ENCODE measurements around the gene SEPTIN14.
"Not testable (repeated sequence)": the region's sequence is repeated elsewhere in the genome, so short reads cannot be mapped to it uniquely, and the experiment has no call there.

The SEPTIN14 gene

DNA sequence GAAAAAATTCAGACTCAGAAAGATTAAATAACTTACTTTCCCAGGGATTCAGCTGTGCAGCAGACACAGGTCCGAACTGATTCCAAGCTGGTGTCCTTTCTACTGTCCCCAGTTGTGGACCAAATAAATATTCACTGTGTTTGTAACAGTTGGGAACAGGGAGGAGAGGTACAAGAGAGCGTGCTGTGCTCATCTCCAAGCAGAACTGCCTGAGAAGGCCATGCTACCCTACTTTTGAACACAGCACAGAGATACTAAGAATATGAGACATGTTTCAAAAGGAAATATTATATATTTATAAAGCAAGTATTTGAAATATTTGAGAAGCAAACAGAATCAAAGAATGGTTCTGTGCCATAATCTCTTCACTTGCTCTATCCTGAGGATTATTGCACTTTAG lies at the start of gene SEPTIN14:
SEPTIN14 (minus strand) TSS at position 101 of the 400 bp plus-strand sequence. CDS start 756 bp downstream, outside the sequence.
- DNase-seq: not testable (repeated sequence)

DNA sequence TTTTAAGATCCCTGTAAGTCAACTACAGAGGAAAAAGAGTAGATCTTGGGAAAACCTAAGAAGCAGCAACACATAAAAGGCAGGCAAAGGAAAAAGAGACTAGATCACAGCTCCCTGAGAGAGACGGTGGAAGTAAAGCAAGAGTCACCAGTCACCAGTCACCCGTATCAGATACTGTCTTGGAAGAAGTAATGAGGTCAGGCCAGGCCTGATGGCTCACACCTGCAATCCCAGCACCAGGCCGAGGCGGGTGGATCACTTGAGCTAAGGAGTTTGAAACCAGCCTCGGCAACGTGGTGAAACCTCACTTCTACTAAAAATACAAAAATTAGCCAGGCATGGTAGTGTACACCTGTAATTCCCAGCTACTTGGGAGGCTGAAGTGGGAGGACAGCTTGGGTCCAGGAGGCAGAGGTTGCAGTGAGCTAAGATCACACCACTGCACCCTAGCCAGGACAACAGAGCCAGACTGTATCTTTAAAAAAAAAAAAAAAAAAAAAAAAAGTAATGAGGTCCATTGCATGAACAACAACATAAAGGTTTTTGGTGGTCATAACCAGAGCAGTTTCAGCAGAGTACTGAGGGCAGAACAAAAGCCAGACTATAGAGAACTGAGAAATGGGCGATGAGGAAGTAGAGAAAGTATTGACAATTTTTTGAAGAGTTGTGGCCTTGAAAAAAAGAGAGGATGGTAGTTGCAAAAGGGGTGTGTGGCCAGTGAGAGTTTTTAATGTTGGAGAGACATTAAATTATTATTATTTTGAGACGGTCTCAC lies 41.6 kb upstream of the SEPTIN14 start:
- DNase-seq: no peak

DNA sequence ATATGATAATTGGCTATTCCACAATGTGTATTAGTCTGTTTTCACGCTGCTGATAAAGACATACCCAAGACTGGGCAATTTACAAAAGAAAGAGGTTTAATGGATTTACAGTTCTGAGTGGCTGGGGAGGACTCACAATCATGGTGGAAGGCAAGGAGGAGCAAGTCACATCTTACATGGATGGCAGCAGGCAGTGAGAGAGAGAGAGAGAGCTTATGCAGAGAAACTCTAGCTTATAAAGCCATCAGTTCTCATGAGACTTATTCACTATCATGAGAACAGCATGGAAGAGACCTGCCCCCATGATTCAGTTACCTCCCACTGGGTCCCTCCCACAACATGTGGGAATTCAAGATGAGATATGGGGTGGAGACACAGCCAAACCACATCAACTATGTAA lies 38.5 kb upstream of the SEPTIN14 start:
- DNase-seq: not testable (repeated sequence)

DNA sequence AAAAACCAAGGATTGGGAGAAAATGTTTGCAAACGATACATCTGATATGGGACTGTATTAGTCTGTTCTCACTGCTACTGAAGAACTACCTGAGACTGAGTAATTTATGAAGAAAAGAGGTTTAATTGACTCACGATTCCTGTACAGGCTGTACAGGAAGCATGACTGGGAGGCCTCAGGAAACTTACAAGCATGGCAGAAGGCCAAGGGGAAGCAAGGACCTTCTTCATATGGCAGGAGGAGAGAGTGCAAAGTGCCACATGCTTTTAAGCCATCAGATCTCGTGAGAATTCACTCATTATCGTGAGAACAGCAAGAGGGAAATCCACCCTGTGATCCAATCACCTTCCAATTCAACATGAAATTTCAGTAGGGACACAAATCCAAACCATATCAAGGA lies 35.7 kb upstream of the SEPTIN14 start:
- no peak for DNase-seq

DNA sequence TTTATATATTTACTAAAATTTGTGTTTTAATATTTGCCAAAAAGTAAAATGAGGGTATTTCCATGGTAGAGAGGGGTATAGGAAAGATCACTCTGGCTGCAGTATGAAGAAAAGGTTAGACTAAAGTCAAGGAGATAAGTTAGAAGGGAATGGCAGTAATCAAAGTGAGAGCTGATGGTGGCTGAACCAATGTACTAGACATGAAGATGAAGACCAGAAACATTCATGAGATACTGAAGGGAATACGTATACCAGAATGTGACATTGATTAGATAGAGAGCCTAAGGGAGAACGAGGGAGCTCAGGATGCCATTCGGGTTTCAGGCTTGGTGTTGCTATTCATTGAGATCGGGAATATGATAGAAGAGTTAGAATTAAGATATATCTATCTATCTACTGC lies 32.5 kb upstream of the SEPTIN14 start:
- DNase-seq: no peak

DNA sequence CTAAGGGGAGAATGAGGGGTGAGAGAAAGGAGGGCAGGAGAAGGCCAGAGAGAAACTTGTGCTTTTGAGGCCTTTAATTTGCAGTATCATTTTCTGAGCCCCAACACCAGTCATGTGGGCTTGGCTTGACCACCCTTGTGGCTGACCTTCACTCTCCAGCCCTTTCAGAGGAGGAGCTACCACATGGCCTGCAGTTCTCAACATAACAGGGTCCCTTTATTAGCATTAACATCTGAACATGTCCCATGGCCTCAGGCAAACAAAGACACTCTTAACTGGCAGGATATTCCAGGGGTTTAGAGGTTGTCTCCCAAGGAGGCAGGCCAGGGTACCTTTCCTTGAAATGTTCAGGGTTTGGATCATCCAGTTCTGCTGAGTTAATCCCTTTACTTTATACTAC lies 31.4 kb upstream of the SEPTIN14 start:
- no peak for DNase-seq

DNA sequence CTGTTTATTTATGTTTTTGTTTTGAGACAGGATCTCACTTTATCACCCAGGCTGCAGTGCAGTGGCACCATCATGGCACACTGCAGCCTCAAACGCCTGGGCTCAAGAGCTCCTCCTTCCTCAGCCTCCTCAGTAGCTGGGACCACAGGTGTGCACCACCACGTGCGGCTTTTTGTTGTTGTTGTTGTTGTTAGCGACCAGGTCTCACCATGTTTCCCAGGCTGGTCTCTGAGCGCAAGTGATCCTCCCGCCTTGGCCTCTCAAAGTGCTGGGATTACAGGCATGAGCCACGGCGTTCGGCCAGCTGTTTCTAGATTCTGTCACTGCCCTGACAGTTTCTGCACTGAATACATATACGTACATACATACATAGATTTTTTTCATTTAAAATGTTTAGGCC lies 25.8 kb upstream of the SEPTIN14 start:
- not testable (repeated sequence) for DNase-seq

DNA sequence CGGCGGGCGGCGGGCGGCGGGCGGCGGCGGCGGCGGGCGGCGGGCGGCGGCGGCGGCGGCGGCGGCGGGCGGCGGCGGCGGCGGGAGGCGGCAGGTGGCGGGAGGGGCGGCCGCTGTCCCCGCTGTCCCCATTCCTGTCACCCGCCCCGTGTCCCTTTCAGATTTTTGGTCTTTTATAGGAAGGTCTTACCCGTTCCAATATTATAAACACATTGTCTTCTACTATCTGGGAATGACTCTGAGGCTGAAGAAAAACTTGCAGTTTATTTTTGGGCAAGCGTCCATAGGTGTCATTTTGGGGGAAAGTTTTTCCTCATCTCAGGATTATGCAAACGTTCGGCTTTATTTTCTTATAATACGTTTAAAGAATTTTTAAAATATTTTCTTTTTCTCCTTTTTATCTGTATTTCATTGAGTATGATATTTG lies 25.3 kb upstream of the SEPTIN14 start:
- peak; percentile 2 for DNase-seq

DNA sequence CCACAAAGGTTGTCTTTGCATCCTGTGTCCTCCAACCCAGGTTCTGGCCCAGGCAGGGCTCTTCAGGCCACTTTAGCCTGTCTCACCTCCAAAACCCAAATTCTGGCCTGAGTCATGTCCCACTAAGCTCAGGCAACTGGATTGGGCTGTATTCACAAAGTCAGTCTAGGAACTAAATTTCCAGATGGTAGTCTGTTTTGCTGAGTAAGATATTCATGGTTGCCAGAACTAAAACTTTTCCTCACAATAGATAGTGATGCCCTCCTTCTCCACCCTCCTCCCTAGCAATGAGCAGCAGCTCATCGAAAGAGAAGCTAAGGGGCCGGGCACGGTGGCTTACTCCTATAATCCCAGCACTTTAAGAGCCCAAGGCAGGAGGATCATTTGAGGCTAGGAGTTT lies 21.8 kb upstream of the SEPTIN14 start:
- DNase-seq: no peak

DNA sequence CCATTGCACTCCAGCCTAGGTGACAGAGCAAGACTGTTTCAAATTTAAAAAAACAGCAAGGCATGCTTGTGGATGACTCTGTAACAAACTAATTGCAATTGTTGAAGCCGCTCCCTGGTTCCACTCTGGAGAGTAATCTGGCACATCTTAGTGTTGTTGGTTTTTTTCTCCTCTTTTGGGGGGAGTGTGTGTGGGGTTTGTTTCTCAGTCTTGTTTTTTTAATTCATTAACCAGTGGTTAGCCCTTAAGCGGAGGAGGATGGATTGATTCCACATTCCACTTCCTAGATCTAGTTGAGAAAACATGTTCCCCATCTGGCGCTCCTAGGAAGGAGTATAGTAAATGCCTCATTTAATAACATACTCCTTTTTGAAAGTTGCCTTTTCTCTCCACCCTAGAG lies 16.1 kb upstream of the SEPTIN14 start:
- no peak for DNase-seq

DNA sequence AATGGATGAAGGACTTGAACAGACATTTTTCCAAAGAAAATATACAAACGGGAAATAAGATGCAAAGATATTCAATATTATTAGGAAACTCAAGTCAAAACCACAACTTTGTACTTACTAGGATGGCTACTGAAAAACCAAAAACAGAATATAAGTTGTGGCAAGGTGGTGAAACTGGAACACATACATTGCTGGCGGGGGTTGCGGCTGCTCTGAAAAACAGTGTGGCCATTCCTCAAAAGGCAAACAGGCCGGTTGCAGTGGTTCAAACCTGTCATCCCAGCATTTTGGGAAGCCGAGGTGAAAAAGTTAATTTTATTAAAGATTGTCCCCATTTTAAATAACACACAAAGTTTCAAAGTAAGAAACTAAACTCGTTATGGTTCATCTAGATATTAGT lies 14.8 kb upstream of the SEPTIN14 start:
- DNase-seq: no peak

DNA sequence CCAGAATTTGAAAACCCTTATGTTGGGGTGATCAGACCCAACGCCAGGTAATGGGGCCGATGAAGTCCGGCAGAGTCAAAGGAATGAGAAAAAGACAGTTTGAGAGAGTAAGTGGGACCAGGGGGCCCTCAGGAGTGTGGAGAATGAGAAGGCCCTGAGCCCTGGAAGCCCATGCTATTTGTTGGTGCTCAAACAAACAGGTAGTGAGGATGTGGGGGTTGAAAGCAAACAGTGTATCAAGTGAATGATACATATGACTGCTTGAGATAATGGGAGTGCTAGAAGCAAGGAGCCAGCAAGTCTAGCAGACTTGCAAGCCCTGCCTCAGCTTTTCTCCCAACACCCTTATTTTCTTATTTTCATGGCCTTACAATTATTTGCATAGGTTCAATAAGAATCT lies 11.2 kb upstream of the SEPTIN14 start:
- DNase-seq: no peak

DNA sequence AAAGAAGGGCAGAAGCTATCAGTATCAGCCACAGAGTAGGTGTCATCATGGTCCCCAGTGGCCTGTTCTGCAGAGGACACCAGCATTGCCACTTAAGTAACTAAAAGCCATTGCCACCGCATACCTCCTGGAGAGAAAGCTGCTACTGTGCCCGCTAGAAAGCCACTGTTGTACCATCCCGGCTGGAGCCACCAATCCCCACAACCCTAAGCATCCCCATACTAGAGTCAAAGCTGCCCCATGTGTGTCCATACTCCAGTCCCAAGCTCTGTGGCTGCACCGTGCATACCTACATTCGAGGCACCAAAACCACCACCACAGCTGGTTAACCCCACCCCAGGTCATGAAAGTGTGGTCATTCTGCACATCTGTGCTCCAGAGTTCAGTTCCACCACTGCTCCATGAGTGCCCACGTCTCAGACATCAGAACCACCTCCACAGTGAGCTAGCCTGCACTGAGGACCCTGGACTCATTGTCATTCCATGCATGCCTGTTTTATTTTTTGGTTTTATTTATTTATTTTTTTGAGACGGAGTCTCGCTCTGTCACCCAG lies 9.5 kb upstream of the SEPTIN14 start:
- no peak for DNase-seq

DNA sequence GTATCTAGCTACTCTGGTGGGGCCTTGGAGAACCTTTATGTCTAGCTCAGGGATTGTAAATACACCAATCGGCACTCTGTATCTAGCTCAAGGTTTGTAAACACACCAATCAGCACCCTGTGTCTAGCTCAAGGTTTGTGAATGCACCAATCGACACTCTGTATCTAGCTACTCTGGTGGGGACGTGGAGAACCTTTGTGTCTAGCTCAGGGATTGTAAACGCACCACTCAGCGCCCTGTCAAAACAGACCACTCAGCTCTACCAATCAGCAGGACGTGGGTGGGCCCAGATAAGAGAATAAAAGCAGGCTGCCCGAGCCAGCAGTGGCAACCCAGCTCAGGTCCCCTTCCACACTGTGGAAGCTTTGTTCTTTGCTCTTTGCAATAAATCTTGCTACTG lies 6.4 kb upstream of the SEPTIN14 start:
- not testable (repeated sequence) for DNase-seq

DNA sequence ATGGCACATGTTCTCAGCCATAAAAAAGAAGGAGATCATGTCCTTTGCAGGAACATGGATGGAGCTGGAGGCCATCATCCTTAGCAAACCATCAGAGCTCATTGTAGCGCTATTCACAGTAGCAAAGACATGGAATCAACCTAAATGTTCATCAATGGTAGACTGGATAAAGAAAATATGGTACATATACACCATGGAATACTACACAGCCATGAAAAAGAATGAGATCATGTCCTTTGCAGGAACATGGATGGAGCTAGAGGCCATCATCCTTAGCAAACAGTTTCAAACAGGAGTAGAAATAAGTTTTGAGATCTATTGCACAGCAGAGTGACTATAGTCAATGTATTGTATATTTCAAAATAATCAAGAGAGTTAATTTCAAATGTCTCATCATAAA lies 17.4 kb downstream of the SEPTIN14 start:
- DNase-seq: not testable (repeated sequence)

DNA sequence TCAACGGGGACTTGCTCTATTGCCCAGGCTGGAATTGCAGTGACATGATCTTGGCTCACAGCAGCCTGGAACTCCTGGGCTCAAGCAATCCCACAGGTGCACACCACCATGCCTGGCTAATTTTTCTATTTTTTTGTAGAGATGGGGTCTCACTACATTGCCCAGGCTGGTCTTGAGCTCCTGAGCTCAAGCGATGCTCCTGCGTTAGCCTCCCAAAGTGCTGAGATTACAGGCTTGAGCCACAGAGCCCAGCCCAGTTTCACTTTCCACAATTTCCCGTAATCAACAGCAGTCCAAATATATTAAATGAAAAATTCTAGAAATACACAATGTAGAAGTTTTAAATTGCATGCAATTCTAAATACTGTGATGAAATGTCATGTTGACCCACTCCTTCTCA lies 24.0 kb downstream of the SEPTIN14 start:
- no peak for DNase-seq

DNA sequence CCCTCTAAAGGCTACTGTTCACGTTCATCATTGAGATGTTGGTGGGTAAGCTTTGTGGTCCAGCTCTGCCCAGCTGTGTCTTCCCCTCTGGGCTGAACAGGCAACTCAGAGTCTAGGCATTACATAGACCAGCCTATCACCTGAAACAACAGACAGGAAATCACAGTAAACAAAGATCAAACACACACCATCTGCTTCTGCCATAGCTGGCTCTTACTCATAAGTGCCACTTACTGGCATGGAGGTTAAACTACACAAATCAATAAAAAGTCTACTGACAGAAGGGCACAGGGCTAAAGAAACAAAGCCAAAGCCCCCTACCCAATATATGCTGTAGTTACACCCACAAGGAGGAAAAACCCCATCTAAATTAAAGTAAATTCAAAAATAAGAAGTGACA lies 35.0 kb downstream of the SEPTIN14 start:
- no peak for DNase-seq

DNA sequence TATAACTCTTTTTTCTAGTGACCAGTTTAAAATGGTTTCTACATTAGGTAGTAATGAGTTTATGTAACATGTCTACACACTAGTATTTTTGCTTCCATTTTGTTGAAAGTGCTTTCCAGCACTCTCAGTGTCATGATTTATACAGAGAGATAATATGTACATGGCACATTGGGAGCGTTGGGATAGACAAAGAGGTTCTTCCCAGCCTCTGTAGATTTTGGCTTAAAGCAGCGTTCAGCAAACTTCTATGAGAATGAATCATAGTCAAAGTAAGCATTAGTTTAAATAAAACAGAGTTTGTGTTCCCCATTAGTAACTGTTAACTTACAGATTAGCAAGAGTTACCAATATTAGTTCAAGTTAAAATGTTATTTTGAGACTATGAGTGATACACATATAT lies 43.9 kb downstream of the SEPTIN14 start:
- no peak for DNase-seq

DNA sequence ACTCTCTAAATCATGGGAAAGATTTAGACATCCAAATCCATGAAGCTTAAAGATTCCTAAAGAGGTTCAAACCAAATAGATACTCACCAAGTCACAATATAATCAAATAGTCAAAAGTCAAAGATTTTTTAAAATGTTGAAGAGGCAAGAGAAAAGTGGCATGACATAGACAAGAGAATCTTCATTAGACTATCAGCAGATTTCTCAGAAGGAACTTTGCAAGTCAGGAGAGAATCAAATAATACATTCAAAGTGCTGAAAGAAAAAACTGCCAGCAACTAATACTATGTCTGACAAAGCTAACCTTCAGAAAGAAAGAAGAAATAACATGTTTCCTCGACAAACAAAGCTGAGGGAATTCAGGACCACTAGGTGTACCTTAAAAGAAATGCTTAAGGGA lies 65.3 kb downstream of the SEPTIN14 start:
- not testable (repeated sequence) for DNase-seq

DNA sequence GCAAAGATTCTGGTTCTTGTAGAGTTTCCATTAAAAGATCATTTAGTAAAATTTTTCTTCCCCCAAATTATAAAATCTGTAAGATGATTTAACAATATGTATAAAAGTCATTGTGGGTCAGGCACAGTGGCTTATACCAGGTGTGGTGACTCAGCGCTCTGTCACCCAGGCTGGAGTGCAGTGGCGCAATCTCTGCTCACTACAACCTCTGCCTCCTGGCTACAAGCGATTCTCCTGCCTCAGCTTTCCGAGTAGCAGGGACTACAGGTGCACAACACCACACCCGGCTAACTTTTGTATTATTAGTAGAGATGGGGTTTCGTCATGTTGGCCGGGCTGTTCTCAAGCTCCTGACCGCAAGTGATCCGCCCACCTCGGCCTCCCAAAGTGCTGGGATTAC lies 68.0 kb downstream of the SEPTIN14 start:
- DNase-seq: no peak

DNA sequence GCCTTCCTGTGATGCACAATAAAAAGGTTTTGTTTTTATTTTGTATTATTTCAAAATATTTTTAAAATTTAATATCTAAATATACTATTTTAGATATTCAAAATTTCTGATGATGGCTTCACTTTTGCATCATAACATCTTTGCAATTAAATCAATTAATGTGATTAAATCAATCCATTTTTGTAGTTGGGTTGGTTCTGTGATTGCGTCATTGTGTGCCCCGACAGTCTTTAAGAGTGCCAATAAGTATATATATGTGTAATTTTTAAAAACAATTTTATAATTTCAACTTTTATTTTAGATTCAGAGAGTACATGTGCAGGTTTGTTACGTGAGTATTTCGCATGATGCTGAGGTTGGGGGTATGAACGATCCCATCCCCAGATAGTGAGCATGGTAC lies 70.5 kb downstream of the SEPTIN14 start:
- no peak for DNase-seq

DNA sequence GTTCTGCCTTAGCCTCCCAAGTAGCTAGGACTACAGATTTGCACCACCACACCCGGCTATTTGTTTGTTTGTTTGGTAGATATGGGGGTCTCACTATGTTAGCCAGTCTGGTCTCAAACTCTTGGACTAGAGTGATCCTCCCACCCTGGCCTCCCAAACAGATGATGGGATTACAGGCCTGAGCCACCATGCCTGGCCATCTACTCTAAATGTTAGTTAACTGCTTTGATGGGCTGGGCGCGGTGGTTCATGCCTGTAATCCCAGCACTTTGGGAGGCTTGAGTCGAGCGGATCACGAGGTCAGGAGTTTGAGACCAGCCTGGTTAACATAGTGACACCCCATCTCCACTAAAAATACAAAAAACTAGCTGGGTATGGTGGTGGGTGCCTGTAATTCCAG lies 74.8 kb downstream of the SEPTIN14 start:
- no peak for DNase-seq

DNA sequence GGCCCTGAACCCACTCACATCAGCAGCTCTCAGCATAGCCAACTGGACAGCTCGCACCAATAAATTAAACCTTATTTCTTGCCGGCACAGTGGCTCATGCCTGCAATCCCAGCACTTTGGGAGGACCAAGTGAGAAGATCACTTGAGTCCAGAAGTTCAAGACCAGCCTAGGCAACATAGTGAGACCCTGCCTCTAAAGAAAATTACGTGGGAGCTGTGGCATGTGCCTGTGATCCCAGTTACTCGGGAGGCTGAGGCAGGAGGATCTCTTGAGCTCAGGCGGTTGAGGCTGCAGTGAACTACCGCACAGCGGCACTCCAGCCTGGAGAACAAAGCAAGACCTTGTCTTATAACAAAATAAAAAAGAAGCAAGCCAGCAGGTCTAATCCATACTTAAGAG lies 75.7 kb downstream of the SEPTIN14 start:
- no peak for DNase-seq

DNA sequence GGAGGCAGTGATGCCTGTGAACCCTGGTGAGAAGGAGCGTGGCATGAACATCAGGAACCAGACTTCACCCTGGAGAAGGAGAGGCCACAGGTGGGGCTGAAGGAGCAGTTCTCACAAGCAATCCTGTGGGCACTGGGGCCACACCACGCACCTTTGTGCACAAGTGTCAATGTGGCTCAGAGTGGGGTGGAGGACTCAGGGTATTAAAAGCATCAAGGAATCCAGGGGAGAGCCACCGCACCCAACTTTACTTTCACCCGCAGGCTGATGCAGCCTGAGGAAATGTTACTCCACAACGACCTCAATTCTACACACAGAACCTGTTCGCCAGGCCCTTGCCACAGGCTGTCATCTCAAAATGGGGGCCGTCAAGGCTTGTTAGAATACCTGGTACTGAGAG lies 77.1 kb downstream of the SEPTIN14 start:
- DNase-seq: not testable (repeated sequence)

DNA sequence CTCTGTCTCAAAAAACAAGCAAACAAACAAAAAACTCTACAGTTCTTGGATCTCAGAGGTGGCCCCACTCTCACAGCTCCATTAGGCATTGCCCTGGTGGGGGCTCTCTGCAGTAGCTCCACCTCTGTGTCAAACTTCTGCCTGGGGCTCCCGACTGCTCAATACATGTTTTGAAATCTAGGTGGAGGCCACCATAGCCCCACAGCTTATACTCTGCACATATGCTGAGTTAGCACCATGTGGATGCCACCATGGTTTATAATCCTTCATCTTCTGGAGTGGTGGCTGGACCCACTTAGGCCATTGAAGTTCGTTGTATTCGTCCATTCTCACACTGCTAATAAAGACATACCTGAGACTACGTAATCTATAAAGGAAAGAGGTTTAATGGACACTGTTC lies 78.4 kb downstream of the SEPTIN14 start:
- no peak for DNase-seq
